Stimulated activated CD8-positive, alpha-beta memory T cell treated with anti-CD3 and anti-CD28 coated beads, Interleukin-4, amount 100 ng/mL, for 24 hours (primary cell): ENCODE measurements around the gene PPP6R2.
A peak's percentile ranks its signal among the peaks of the same experiment; 100 is the strongest.

ENCODE experiments used
- DNase-seq: peaks from one replicate; pipeline ENCODE4 v3.0.0-alpha.2; 2020; ENCODE audit warnings: low read depth

Gene PPP6R2

GRCh38 chr22:50342651-50343540 lies at the start of gene PPP6R2:
Gene PPP6R2 (plus strand): TSS chr22:50343327. CDS start chr22:50393909, 50,582 bp downstream.
- DNase-seq, result peak; percentile 82

GRCh38 chr22:50293441-50294318 lies 49.4 kb upstream of the PPP6R2 start:
- DNase-seq, result no peak

- no peak for DNase-seq
Observed at GRCh38 chr22:50294319-50294656, 48.8 kb upstream of the PPP6R2 start.

GRCh38 chr22:50296658-50297490 lies 46.3 kb upstream of the PPP6R2 start:
- DNase-seq, result no peak

- DNase-seq, result no peak
Observed at GRCh38 chr22:50297510-50298265, 45.4 kb upstream of the PPP6R2 start.

GRCh38 chr22:50298266-50298637 lies 44.9 kb upstream of the PPP6R2 start:
- DNase-seq, result no peak

GRCh38 chr22:50298937-50299784 lies 44.0 kb upstream of the PPP6R2 start:
- DNase-seq, result no peak

GRCh38 chr22:50299785-50300619 lies 43.1 kb upstream of the PPP6R2 start:
- no peak for DNase-seq

GRCh38 chr22:50300620-50301257 lies 42.4 kb upstream of the PPP6R2 start:
- DNase-seq, result no peak

- no peak for DNase-seq
Observed at GRCh38 chr22:50301581-50301991, 41.5 kb upstream of the PPP6R2 start.

- DNase-seq, result no peak
Observed at GRCh38 chr22:50302041-50302541, 41.0 kb upstream of the PPP6R2 start.

- DNase-seq, result no peak
Observed at GRCh38 chr22:50302564-50302963, 40.6 kb upstream of the PPP6R2 start.

- DNase-seq, result no peak
Observed at GRCh38 chr22:50303515-50303847, 39.6 kb upstream of the PPP6R2 start.

GRCh38 chr22:50303848-50304527 lies 39.1 kb upstream of the PPP6R2 start:
- DNase-seq, result no peak

- DNase-seq, result no peak
Observed at GRCh38 chr22:50304528-50305392, 38.4 kb upstream of the PPP6R2 start.

- no peak for DNase-seq
Observed at GRCh38 chr22:50305393-50305922, 37.7 kb upstream of the PPP6R2 start.

GRCh38 chr22:50305923-50306566 lies 37.1 kb upstream of the PPP6R2 start:
- no peak for DNase-seq
